Glutamatergic neuron (in vitro differentiated cells): ENCODE measurements around the gene ZNF385C. TPM values are rescaled to one million over a fixed set of nuclear protein-coding genes. Genes with fewer than 3 reads are reported as not detected.

Experiments used
- DNase-seq: peaks from one replicate; pipeline ENCODE4 v3.0.0; 2022
- H3K27ac Mint-ChIP-seq: one replicate; pipeline ENCODE4 v1.8.0; 2020; ENCODE audit warnings: mild to moderate bottlenecking, mixed read lengths, inconsistent platforms; ENCODE audit not compliant: unreplicated experiment
- H3K27me3 Mint-ChIP-seq: one replicate; pipeline ENCODE4 v1.8.0; 2020; ENCODE audit warnings: mild to moderate bottlenecking, moderate library complexity, mixed read lengths, inconsistent platforms; ENCODE audit not compliant: unreplicated experiment
- H3K36me3 Mint-ChIP-seq: one replicate; pipeline ENCODE4 v1.8.0; 2020; ENCODE audit warnings: mild to moderate bottlenecking, mixed read lengths, inconsistent platforms; ENCODE audit not compliant: unreplicated experiment
- H3K4me1 Mint-ChIP-seq: one replicate; pipeline ENCODE4 v1.8.0; 2020; ENCODE audit warnings: mild to moderate bottlenecking, low read depth, mixed read lengths, inconsistent platforms; ENCODE audit not compliant: unreplicated experiment
- H3K4me3 Mint-ChIP-seq: one replicate; pipeline ENCODE4 v1.8.0; 2020; ENCODE audit warnings: mild to moderate bottlenecking, mixed read lengths, inconsistent platforms; ENCODE audit not compliant: unreplicated experiment
- H3K9me3 Mint-ChIP-seq: one replicate; pipeline ENCODE4 v1.8.0; 2020; ENCODE audit warnings: mild to moderate bottlenecking, moderate library complexity, mixed read lengths, inconsistent platforms; ENCODE audit not compliant: unreplicated experiment
- CTCF ChIP-seq: fragments of 200-600 bp; sonication (generic); IDR thresholded peaks from one replicate; pipeline ENCODE4 v1.5.0; 2021; ENCODE audit not compliant: partially characterized antibody, unreplicated experiment
- total RNA-seq: library from RNA; stranded (reverse); fragmentation: NEBNext Ultra II Directional; extraction: Animal tissue kit (Norgen Biotek cat#: 25700); gene quantifications from one replicate; pipeline ENCODE4 v1.2.1, GENCODE V29; 2021; ENCODE audit not compliant: unreplicated experiment

The ZNF385C gene
- total RNA-seq, 1 donor from 2014 or later: 1.5 TPM

DNA sequence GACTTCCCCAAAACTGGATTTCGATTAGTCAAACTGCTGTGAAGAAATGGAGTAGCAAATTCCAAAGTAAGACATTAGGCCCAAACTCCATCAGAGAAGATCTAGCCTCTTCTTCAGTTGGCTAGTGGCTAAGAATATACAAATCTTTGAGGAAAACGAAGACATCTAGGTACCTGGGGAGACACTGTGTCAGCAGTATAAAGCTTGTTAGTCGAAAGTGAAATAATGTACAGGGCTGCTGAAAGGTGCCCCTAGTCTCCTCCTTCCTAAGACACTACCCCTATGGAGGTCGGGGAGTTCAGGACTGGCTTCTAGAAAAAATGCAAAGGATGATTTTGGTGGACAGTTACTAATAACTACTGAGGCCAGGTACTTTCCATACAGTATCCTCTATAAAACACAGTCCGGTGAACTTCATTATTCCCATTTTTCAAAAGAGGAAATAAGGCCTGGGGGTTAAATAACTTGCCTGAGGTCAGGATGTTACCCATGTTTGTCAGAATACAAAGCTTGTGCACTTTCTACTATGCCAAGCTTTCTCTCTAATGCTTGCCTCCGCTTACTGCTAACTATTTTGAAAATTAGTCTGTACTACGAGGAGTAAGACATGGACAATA lies 96.0 kb downstream of the ZNF385C start:
- no peak overlapping the region for H3K4me3 Mint-ChIP-seq
- no peaks in the 10 kb centered on the region for H3K36me3 Mint-ChIP-seq
- H3K27ac Mint-ChIP-seq: peak overlapping the region; percentile 85
- DNase-seq: no peak
- TF ChIP-seq CTCF: no peak
- peaks cover 2% of the 10 kb centered on the region for H3K9me3 Mint-ChIP-seq
- peaks cover 2% of the 10 kb centered on the region for H3K27me3 Mint-ChIP-seq
- peaks cover 9% of the 10 kb centered on the region for H3K4me1 Mint-ChIP-seq

DNA sequence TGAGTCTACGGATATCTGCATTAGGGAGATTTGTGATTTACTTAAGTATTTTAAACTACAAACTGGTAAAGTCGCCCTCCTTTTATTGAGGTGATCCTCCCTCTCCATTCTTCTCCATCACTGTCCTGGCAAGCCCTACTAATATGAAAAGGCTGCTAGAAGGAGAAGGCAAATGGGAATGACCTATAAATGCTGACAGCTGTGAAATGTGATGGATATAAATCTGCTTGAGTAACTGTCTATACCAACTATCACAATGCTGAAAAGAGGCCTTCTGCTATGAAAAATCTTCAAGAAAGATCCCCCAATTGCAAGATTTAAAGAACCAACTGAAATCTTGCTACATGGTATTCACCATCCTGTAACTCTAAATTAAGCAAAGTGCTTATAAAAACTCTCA lies 96.5 kb downstream of the ZNF385C start:
- no peak for TF ChIP-seq CTCF
- Mint-ChIP-seq H3K27me3 (peaks cover 2% of the 10 kb centered on the region), H3K4me3 (no peak overlapping the region), H3K9me3 (peaks cover 2% of the 10 kb centered on the region), H3K4me1 (peaks cover 9% of the 10 kb centered on the region), H3K36me3 (no peaks in the 10 kb centered on the region), H3K27ac (no peak overlapping the region)
- DNase-seq: no peak

DNA sequence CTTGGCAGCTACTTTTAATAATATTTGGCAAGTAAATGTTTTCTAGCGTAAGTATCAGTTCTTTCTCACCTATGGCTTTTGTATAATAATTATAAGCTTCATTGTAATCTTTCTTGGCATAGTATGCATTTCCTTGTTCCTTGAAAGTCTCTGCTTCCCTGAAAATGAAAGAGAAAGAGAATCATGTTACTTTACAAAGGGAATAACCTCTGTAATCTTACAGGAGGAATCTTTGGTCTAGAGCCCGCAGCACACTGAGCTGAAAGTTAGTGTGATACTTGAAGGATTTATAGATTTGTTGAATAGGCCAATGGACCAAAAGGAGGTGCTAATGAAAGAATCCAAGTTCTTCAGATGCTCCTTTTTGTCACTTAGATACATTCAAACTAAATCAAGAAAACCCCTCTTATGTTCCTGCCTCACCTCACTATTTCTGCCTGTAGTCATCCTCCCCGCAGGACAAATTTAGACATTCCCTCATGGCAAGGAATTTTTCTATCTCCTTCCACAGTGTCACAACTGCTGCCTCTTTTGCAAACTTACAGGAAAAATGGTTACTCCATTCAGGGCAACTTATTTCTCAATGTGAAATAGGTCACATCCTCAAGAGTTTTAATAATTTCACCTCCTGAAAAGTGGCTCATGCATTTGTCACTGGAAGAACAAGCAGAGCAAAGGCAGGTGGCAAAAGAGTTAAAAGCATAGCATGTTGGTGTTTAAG lies 97.7 kb downstream of the ZNF385C start:
- Mint-ChIP-seq H3K4me1 (peaks cover 9% of the 10 kb centered on the region), H3K27ac (no peak overlapping the region), H3K9me3 (peaks cover 2% of the 10 kb centered on the region), H3K36me3 (no peaks in the 10 kb centered on the region), H3K27me3 (peaks cover 2% of the 10 kb centered on the region), H3K4me3 (no peak overlapping the region)
- no peak for DNase-seq
- TF ChIP-seq CTCF: no peak

- H3K27ac Mint-ChIP-seq: no peak overlapping the region
- peaks cover 2% of the 10 kb centered on the region for H3K27me3 Mint-ChIP-seq
- H3K4me1 Mint-ChIP-seq: peaks cover 7% of the 10 kb centered on the region
- no peaks in the 10 kb centered on the region for H3K36me3 Mint-ChIP-seq
- no peak overlapping the region for H3K4me3 Mint-ChIP-seq
- TF ChIP-seq CTCF: no peak
- H3K9me3 Mint-ChIP-seq: peaks cover 2% of the 10 kb centered on the region
- DNase-seq: no peak
Measured at GRCh38 chr17:41998497-41998896, 99.8 kb downstream of the ZNF385C start.

- TF ChIP-seq CTCF: no peak
- Mint-ChIP-seq H3K27ac (no peak overlapping the region), H3K9me3 (no peaks in the 10 kb centered on the region), H3K4me1 (no peaks in the 10 kb centered on the region), H3K4me3 (no peak overlapping the region), H3K36me3 (no peaks in the 10 kb centered on the region), H3K27me3 (peaks cover 4% of the 10 kb centered on the region)
- DNase-seq: no peak
Measured at GRCh38 chr17:41996855-41997164, 101.5 kb downstream of the ZNF385C start.
